NCI-H1417 treated with DMSO at 0.1 percent for 48 hours (cell line): Measurements from ENCODE around the gene ABL2.
"Not testable (repeated sequence)": the region's sequence is repeated elsewhere in the genome, so short reads cannot be mapped to it uniquely, and the experiment has no call there.

Source experiments
- DNase-seq: peaks from one replicate; lab custom pipeline; 2025; lab: John Stamatoyannopoulos, UW

ABL2 gene

DNA sequence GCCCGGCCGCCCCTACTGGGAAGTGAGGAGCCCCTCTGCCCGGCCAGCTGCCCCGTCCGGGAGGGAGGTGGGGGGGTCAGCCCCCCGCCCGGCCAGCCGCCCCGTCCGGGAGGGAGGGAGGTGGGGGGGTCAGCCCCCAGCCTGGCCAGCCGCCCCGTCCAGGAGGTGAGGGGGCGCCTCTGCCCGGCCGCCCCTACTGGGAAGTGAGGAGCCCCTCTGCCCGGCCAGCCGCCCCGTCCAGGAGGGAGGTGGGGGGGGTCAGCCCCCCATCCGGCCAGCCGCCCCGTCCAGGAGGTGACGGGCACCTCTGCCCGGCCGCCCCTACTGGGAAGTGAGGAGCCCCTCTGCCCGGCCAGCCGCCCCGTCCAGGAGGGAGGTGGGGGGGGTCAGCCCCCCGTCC is 93.8 kb downstream of the ABL2 start:
- not testable (repeated sequence) for DNase-seq

- DNase-seq, result not testable (repeated sequence)
These were observed 94.3 kb downstream of the ABL2 start for GRCh38 chr1:179135168-179135567.

GRCh38 chr1:179129702-179130473 is 99.6 kb downstream of the ABL2 start:
- no peak for DNase-seq

DNA sequence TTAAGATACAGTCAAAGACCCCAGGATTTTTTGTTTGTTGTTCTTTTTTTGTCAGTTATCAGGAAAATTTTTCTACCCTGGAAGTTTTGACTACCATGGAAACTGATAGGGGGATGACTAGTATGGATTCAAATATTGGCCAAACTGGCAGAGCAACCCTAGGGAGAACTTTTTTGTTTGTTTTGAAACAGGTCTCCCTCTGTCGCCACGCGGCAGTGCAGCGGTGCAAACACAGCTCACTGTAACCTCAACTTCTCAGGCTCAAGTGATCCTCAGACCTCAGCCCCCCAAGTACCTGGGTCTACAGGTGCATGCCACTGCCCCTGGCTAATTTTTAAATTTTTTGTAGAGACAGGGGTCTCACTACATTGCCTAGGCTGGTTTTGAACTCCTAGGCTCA is 101.0 kb downstream of the ABL2 start:
- no peak for DNase-seq

GRCh38 chr1:179127163-179127895 is 102.1 kb downstream of the ABL2 start:
- no peak for DNase-seq

DNA sequence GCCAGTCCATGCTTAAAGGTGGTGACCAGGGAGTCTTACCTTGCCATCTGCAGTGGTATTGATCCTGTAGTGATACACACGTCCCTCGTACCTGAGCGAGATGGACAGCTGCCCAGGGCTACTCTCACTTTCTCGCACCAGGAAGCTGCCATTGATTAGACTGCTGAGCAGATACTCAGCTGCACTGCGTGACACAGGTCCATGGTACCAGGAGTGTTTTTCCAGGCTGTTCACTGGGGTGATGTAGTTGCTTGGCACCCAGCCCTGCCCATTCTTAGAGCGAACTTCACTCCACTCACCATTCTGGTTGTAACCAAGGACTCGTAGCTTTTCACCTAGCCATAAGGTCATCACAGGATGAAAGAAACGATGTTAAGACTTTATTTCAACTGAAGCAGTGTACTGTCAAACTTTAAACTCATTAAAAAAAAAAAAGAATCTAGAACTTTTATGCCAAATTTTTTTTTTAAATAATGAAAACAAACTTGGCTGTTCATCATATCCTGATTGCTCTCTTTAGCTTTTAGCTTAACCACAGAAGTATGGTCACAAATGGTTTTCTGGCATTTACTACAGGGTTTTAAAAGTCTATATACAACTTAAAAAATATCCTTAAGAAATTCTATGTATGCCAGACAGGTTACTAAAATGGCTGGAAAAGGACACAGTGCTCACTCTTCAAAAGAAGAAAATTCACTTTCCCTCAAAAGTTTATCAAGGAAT is 103.0 kb downstream of the ABL2 start:
- no peak for DNase-seq

GRCh38 chr1:179124873-179125272 is 104.6 kb downstream of the ABL2 start:
- no peak for DNase-seq

- DNase-seq, result no peak
These were observed 108.1 kb downstream of the ABL2 start for GRCh38 chr1:179121159-179121938.

DNA sequence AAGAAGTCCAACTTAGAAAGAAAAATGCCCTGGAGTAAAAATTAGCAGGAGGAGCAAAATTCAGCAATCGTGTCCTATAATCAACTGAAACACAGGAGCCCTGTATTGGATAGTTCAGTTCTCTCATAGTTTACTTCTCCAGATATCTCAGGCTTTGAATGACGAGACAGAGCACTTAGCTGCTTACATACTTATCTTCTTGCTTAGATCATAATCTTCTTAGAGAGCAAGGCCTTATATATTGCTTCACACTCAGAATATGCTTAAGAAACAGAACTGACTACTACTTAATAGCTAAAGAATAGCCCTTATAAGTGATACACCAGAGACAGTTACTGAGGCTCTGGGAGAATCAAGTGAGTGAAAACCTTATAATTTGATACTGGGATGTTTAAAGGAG is 108.7 kb downstream of the ABL2 start:
- no peak for DNase-seq

DNA sequence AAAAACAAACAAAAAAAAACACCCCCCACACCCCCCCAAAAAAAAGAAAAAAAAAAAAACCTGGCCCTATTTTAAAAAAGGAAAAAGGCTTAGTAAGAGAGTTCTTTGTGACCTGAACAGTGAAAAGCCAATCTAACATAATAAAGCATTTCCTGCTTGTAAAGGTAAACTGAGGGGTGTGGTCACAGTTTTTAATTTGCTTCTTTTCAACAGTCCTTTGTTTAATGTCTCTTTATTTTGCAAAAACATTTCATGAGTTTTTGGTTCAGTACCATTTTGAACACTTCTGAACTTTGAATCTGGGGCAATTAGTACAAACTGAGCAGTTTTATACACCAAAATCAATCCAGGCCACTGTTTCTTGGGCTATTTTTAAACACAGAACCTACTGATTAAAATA is 110.0 kb downstream of the ABL2 start:
- no peak for DNase-seq

DNA sequence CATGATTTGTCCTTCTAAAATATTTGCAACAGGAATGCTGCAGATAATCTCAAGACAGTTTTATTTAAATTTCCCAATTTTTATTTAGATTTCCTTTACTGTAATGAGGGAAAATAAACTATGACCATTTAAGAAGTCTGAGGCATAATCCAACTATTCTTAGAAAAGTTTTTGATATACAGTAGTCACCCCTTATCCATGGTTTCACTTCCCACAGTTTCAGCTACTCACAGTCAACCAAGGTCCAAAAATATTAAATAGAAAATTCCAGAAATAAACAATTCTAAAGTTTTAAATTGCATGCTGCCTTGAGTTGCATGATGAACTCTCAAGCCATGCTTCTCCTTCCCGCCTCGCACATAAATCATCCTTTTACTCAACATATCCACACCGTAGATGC is 114.3 kb downstream of the ABL2 start:
- no peak for DNase-seq

GRCh38 chr1:179108644-179109043 is 120.8 kb downstream of the ABL2 start:
- no peak for DNase-seq

GRCh38 chr1:179107706-179108629 is 121.5 kb downstream of the ABL2 start:
- no peak for DNase-seq

DNA sequence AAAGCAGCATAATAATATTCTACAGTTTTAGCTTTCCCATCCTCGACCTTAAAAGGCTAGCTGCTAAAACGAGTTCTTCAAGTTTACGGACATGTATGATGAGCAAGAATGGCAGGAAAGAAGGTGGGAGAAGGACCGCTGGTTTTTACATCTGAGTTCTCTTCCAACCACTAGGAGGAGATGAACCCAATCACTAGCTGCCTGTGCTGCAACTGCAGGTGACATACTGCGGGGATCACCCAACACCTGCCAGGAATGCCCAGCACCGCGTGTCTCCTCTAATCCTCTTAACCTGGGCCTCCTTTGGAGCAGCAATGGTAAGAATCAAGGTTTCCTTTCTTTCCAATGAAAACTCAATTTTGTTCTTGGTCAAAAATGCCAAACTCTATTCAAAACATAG is 124.1 kb downstream of the ABL2 start:
- DNase-seq, result no peak

DNA sequence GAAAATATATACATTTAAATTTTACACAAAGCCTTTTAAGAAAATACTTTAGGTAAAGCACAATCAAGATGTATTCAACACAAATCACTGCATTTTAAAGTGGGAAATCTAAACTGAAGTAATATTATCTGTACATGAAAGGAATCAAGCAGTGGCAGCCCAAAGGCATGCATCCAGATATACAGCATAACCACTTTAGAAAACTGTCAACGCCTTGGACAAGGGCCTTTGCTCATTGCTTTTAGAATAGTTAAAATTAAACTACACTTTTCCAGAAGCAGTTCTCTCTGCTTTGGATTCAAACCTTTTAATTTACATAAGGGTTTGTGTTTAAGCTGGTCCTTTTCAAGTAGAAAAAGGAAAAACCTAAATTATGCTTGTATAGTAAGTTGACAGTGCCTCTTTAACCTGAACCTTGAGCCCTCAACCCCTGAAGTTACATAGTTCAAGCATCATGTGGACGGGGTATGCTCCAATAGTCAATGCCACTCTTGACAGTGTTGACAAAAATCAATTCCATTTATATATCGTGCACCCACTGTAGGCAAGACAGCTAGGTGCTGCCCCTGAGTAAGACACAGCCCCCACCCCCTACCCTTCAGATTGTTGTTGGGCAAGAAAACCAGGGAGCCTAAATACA is 124.7 kb downstream of the ABL2 start:
- no peak for DNase-seq

DNA sequence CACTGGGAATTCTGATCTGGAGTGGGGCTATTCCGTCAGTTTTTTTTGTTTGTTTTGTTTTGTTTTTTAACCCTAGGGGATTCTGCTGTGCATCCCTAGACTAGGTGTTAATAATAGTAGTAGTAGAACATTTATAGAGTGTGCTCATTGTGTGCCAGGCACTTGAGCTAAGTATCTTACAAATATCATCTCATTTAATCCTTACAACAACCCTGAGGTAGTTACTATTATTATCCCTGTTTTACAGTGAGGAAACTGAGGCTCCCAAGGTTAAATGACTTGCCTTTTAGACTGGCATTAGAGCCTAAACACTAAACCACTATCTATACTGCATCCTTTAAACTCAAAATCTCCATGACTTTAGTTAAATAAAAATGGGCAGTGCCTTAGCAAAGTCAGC is 125.5 kb downstream of the ABL2 start:
- no peak for DNase-seq

DNA sequence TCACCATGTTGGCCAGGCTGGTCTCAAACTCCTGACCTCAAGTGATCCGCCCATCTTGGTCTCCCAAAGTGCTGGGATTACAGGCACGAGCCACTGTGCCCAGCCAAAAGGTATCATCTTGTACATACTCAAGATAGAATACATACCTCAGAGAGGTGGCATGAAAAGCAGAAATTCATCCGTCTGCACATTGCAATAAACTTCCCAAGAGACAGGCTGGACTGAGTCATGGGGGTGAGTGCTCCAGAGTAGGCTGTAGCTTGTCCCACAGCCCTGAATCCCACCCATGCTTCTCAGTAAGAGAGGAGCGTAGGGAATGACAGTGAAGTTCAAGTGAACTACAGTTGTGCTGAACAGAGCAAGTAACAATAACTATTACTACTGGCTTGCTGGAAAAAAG is 127.9 kb downstream of the ABL2 start:
- no peak for DNase-seq

- DNase-seq, result no peak
These were observed 129.6 kb downstream of the ABL2 start for GRCh38 chr1:179099891-179100290.

DNA sequence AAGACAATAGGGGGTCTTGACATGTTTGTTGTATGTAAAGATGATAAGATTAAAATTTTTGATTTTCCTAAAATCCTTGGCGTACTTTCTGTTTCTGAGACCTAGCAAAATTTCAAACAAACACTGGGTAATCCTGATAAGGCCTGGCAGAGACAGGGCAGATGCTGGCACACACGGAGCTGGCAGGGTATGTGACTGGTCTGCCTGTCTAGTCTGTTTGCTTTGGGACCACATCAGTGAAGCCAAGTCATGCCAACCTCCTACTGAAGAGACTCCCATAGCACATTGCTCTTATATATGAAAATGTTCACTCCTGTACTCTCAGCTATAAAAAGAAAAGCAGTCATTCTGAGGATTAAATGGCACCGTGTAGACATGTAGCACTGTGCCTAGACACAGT is 133.6 kb downstream of the ABL2 start:
- DNase-seq, result no peak

- no peak for DNase-seq
These were observed 134.1 kb downstream of the ABL2 start for GRCh38 chr1:179095377-179095776.

DNA sequence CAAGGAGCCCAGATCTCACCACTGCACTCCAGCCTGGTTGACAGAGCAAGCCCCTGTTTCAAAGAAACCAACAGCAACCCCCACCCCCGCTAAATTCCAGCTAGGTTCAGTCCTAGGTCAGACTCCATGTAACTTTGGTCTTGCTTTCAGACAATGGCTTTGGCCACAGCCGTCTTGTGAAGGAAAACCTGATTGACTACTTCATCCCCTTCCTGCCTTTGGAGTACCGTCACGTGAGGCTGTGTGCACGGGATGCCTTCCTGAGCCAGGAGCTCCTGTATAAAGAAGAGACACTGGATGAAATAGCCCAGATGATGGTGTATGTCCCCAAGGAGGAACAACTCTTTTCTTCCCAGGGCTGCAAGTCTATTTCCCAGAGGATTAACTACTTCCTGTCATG is 134.7 kb downstream of the ABL2 start:
- DNase-seq, result no peak
